22Rv1 (cell line): ENCODE results near the gene RNF38.
"Not testable (repeated sequence)": the region's sequence is repeated elsewhere in the genome, so short reads cannot be mapped to it uniquely, and the experiment has no call there.

Source experiments
- H3K27ac ChIP-seq: fragments of 450-650 bp; 2 replicates; pipeline ENCODE4 v1.5.1; 2017
- CTCF ChIP-seq: fragments of 450-650 bp; IDR thresholded peaks from 2 replicates; pipeline ENCODE4 v1.5.1; 2017; ENCODE audit warnings: mild to moderate bottlenecking
- ZFX ChIP-seq: fragments of 450-650 bp; IDR thresholded peaks from 2 replicates; pipeline ENCODE4 v1.6.1; 2017; ENCODE audit warnings: antibody characterized with exemption, borderline replicate concordance

RNF38 gene

DNA sequence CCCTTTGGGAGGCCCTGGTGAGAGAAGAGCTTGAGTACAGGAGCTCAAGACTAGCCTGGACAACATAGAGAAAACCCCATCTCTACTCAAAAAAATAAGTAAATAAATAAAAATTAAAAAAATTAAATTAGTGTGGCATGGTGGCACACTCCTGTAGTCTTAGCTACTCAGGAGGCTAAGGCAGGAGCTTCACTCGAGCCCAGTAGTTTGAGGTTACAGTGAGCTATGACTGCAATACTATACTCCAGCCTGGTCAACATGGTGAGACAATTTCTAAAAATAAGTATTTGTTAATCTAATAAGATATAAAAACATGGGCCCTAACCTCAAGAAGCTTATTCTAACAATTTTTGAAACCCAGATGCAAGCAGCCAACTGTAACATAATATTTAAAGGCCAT lies 7.6 kb downstream of the RNF38 start:
- H3K27ac ChIP-seq = no peak overlapping the region
- TF ChIP-seq CTCF = no peak
- TF ChIP-seq ZFX = no peak

DNA sequence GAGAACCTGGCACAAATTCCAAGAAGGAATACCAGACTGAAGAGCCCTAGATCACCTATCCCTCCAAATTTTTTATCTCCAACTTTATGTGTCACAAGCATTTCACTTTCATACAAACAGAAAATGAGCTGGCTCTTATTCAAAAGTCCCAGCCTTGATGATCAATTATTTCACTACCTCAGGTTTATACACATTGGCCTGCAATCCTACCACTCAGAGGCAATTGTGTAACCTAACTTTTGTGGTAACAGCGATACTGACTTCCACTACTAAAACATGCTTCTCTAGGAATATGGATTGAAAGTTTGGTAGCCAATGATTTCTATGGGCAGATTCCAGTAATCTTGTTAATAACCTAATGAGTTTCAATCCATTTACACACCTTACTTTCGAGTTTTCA lies 10.5 kb downstream of the RNF38 start:
- no peak overlapping the region for H3K27ac ChIP-seq
- TF ChIP-seq ZFX = no peak
- TF ChIP-seq CTCF = no peak

- H3K27ac ChIP-seq = not testable (repeated sequence)
These were observed 13.6 kb downstream of the RNF38 start for GRCh38 chr9:36386396-36386965.

DNA sequence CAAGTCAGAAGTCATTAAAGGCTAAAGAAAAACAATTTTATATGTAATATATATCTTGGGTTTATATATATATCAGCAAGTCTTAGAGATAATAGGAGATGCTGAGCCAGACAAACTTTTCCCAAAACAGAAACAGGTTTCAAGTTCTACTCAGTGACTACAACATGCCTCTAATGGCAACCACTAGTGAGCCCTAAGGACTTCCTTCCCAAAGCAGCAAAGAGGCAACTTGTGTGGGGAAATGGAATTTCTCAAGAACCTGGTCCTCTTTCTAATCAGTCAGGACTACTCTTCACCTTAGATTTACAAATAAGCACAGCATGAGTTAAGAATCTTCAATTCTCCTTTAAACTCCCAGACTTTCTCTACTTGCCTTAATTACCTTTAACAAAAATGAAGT lies 17.6 kb downstream of the RNF38 start:
- no peak overlapping the region for H3K27ac ChIP-seq
- TF ChIP-seq ZFX = no peak
- TF ChIP-seq CTCF = no peak

GRCh38 chr9:36364577-36364976 lies 35.5 kb downstream of the RNF38 start:
- H3K27ac ChIP-seq = no peak overlapping the region
- TF ChIP-seq CTCF (no peak), ZFX (no peak)

- no peak overlapping the region for H3K27ac ChIP-seq
- TF ChIP-seq ZFX (no peak), CTCF (no peak)
These were observed 36.6 kb downstream of the RNF38 start for GRCh38 chr9:36363448-36363847.

- TF ChIP-seq ZFX (no peak), CTCF (no peak)
- no peak overlapping the region for H3K27ac ChIP-seq
These were observed 41.6 kb downstream of the RNF38 start for GRCh38 chr9:36358486-36358885.

- TF ChIP-seq CTCF (no peak), ZFX (no peak)
- H3K27ac ChIP-seq = no peak overlapping the region
These were observed 42.4 kb downstream of the RNF38 start for GRCh38 chr9:36357639-36358038.
